ENCODE results near the gene OR6J1. TPM values are rescaled to one million over a fixed set of nuclear protein-coding genes. Genes with fewer than 3 reads are reported as not detected.

OR6J1 gene
- total RNA-seq, 1 donor from 2014 or later: not detected

GRCh38 chr14:22668417-22668816 is 24.3 kb upstream of the OR6J1 start:
- no peak overlapping the region for H3K27ac Mint-ChIP-seq (ENCODE audit: unreplicated experiment)
- peaks cover 3% of the 10 kb centered on the region for H3K9me3 Mint-ChIP-seq (ENCODE audit: unreplicated experiment)
- TF ChIP-seq CTCF (IDR thresholded peaks at IDR 0.05; ENCODE audit: partially characterized antibody, unreplicated experiment): no peak
- H3K27me3 Mint-ChIP-seq (ENCODE audit: unreplicated experiment): peaks cover 1% of the 10 kb centered on the region
- no peaks in the 10 kb centered on the region for H3K4me1 Mint-ChIP-seq (ENCODE audit: low read depth, unreplicated experiment)
- no peak overlapping the region for H3K4me3 Mint-ChIP-seq (ENCODE audit: unreplicated experiment)
- no peak for DNase-seq
- H3K36me3 Mint-ChIP-seq (ENCODE audit: unreplicated experiment): no peaks in the 10 kb centered on the region

GRCh38 chr14:22667881-22668280 is 23.7 kb upstream of the OR6J1 start:
- peaks cover 1% of the 10 kb centered on the region for H3K27me3 Mint-ChIP-seq (ENCODE audit: unreplicated experiment)
- no peaks in the 10 kb centered on the region for H3K4me1 Mint-ChIP-seq (ENCODE audit: low read depth, unreplicated experiment)
- peaks cover 3% of the 10 kb centered on the region for H3K9me3 Mint-ChIP-seq (ENCODE audit: unreplicated experiment)
- DNase-seq: no peak
- no peak for TF ChIP-seq CTCF (IDR thresholded peaks at IDR 0.05; ENCODE audit: partially characterized antibody, unreplicated experiment)
- no peak overlapping the region for H3K27ac Mint-ChIP-seq (ENCODE audit: unreplicated experiment)
- H3K36me3 Mint-ChIP-seq (ENCODE audit: unreplicated experiment): no peaks in the 10 kb centered on the region
- H3K4me3 Mint-ChIP-seq (ENCODE audit: unreplicated experiment): no peak overlapping the region

- H3K27ac Mint-ChIP-seq (ENCODE audit: unreplicated experiment): no peak overlapping the region
- peaks cover 3% of the 10 kb centered on the region for H3K9me3 Mint-ChIP-seq (ENCODE audit: unreplicated experiment)
- peaks cover 1% of the 10 kb centered on the region for H3K27me3 Mint-ChIP-seq (ENCODE audit: unreplicated experiment)
- no peak overlapping the region for H3K4me3 Mint-ChIP-seq (ENCODE audit: unreplicated experiment)
- H3K36me3 Mint-ChIP-seq (ENCODE audit: unreplicated experiment): no peaks in the 10 kb centered on the region
- no peak for TF ChIP-seq CTCF (IDR thresholded peaks at IDR 0.05; ENCODE audit: partially characterized antibody, unreplicated experiment)
- H3K4me1 Mint-ChIP-seq (ENCODE audit: low read depth, unreplicated experiment): no peaks in the 10 kb centered on the region
- DNase-seq: no peak
Observed at GRCh38 chr14:22666203-22666893, 22.2 kb upstream of the OR6J1 start.

DNA sequence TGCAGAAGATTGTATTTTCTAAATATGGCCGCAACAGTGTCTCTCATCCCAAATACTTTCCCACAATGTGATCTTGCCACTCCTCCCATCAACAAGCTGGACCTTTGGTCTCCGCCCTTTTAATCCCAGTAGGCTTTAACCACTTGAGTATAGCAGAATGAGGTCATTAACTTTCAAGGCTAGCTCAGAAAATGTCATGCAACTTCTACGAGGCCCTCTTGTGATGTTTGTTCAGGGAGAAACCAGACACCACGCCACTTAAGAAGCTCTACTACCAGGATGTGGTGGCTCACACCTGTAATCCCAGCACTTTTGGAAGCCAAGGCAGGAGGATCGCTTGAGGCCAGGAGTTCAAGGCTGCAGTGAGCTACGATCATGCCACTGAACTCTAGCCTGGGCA is 20.1 kb upstream of the OR6J1 start:
- no peak for TF ChIP-seq CTCF (IDR thresholded peaks at IDR 0.05; ENCODE audit: partially characterized antibody, unreplicated experiment)
- peaks cover 3% of the 10 kb centered on the region for H3K9me3 Mint-ChIP-seq (ENCODE audit: unreplicated experiment)
- peaks cover 1% of the 10 kb centered on the region for H3K27me3 Mint-ChIP-seq (ENCODE audit: unreplicated experiment)
- DNase-seq: no peak
- H3K4me1 Mint-ChIP-seq (ENCODE audit: low read depth, unreplicated experiment): no peaks in the 10 kb centered on the region
- H3K4me3 Mint-ChIP-seq (ENCODE audit: unreplicated experiment): no peak overlapping the region
- H3K27ac Mint-ChIP-seq (ENCODE audit: unreplicated experiment): no peak overlapping the region
- H3K36me3 Mint-ChIP-seq (ENCODE audit: unreplicated experiment): no peaks in the 10 kb centered on the region

DNA sequence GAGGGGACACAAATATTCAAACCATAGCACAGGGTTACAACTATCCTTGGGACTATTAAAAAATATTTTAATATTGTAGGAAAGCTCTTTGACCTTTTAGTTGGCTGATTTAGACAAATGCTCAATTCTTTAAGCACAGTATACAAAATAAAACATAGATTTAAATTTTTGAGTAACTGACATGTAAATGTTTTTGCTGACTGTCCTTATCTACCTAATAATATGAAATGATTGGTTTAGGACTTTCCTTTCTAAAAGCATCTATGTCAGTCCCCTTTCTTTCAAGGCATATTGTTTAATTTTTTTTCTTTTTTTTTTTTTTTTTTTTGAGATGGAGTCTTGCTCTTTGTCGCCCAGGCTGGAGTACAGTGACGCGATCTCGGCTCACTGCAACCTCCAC is 16.5 kb upstream of the OR6J1 start:
- no peaks in the 10 kb centered on the region for H3K36me3 Mint-ChIP-seq (ENCODE audit: unreplicated experiment)
- no peak overlapping the region for H3K27ac Mint-ChIP-seq (ENCODE audit: unreplicated experiment)
- H3K27me3 Mint-ChIP-seq (ENCODE audit: unreplicated experiment): peaks cover 2% of the 10 kb centered on the region
- no peak for TF ChIP-seq CTCF (IDR thresholded peaks at IDR 0.05; ENCODE audit: partially characterized antibody, unreplicated experiment)
- H3K4me3 Mint-ChIP-seq (ENCODE audit: unreplicated experiment): no peak overlapping the region
- no peak for DNase-seq
- peaks cover 1% of the 10 kb centered on the region for H3K9me3 Mint-ChIP-seq (ENCODE audit: unreplicated experiment)
- H3K4me1 Mint-ChIP-seq (ENCODE audit: low read depth, unreplicated experiment): no peaks in the 10 kb centered on the region
